Activated naive CD8-positive, alpha-beta T cell treated with anti-CD3 and anti-CD28 coated beads, Interleukin-2, amount 50 U/mL, for 24 hours (primary cell): Measurements from ENCODE around the gene OOEP.
"Not testable (repeated sequence)": the region's sequence is repeated elsewhere in the genome, so short reads cannot be mapped to it uniquely, and the experiment has no call there.

ENCODE experiments used
- ATAC-seq: fragments of 150-1000 bp; cut with Tn5 transposase; one replicate; pipeline ENCODE4 v1.10.0; 2021
- DNase-seq: peaks from one replicate; pipeline ENCODE4 v3.0.0; 2021
- H3K27ac Mint-ChIP-seq: one replicate; pipeline ENCODE4 v1.8.0; 2021; ENCODE audit warnings: mild to moderate bottlenecking, mixed read lengths
- H3K27me3 Mint-ChIP-seq: one replicate; pipeline ENCODE4 v1.8.0; 2021; ENCODE audit warnings: mixed read lengths
- H3K36me3 Mint-ChIP-seq: one replicate; pipeline ENCODE4 v1.8.0; 2021; ENCODE audit warnings: low read depth, mixed read lengths
- H3K4me1 Mint-ChIP-seq: one replicate; pipeline ENCODE4 v1.8.0; 2021; ENCODE audit warnings: mixed read lengths
- H3K4me3 Mint-ChIP-seq: one replicate; pipeline ENCODE4 v1.8.0; 2021; ENCODE audit warnings: mild to moderate bottlenecking, moderate library complexity, mixed read lengths
- H3K9me3 Mint-ChIP-seq: one replicate; pipeline ENCODE4 v1.8.0; 2021; ENCODE audit warnings: mixed read lengths

Gene OOEP

DNA sequence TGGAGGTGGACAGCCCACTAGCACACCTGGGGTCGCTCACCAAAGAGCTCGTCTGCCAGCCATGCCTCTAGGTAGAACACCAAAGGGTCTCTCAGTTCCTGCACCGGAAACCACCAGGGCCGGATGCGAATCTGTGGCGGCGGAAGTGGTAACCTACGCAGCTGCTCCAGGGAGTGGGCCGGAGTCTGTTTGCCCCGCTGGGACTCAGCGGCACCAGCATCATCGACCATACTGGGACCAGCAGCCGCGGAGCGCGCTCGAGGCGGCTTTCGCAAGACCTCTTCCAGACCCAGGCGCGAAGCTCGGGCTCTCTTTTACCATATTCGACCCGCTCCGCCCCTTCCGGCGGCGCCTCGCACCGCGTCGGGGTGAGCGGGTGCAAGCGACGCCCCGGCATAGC lies at the start of gene OOEP:
OOEP (minus strand) TSS at position 335 of the 400 bp plus-strand sequence; CDS start at position 230, 105 bp downstream.
- H3K36me3 Mint-ChIP-seq, result no peaks in the 10 kb centered on the region
- no peak for DNase-seq
- no peaks in the 10 kb centered on the region for H3K27me3 Mint-ChIP-seq
- no peak within 1 kb of the TSS for H3K27ac Mint-ChIP-seq
- H3K4me3 Mint-ChIP-seq, result no peak within 1 kb of the TSS
- no peak for ATAC-seq
- no peaks in the 10 kb centered on the region for H3K4me1 Mint-ChIP-seq
- H3K9me3 Mint-ChIP-seq, result peaks cover 8% of the 10 kb centered on the region

DNA sequence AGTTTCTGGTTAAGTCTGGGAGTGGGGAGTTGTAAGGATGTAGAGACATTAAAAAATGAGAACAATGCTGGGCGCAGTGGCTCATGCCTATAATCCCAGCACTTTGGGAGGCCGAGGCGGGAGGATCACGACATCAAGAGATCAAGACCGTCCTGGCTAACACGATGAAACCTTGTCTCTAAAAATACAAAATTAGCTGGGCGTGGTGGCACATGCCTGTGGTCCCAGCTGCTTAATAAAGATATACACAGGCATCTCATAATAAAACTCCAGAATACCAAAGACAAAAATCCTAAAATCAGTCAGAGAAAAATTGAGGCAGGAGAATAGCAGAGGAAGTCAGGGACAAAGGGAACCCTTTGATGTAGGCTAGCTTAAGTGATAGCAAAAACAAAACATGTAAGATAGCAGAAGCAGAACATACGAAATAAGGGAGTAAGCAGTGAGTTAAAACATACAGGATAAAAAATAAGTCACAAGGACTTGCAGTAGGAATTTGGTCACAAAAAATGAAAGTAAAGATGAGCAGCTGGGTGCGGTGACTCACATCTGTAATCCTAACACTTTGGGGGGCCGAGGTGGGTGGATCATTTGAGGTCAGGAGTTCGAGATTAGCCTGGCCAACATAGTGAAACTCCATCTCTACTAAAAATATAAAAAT lies 48.5 kb upstream of the OOEP start:
- no peaks in the 10 kb centered on the region for H3K27me3 Mint-ChIP-seq
- no peak overlapping the region for H3K4me3 Mint-ChIP-seq
- no peak for ATAC-seq
- DNase-seq, result no peak
- H3K36me3 Mint-ChIP-seq, result peaks cover 30% of the 10 kb centered on the region
- peak overlapping the region; percentile 39 for H3K27ac Mint-ChIP-seq
- H3K9me3 Mint-ChIP-seq, result no peaks in the 10 kb centered on the region
- H3K4me1 Mint-ChIP-seq, result peaks cover 11% of the 10 kb centered on the region

DNA sequence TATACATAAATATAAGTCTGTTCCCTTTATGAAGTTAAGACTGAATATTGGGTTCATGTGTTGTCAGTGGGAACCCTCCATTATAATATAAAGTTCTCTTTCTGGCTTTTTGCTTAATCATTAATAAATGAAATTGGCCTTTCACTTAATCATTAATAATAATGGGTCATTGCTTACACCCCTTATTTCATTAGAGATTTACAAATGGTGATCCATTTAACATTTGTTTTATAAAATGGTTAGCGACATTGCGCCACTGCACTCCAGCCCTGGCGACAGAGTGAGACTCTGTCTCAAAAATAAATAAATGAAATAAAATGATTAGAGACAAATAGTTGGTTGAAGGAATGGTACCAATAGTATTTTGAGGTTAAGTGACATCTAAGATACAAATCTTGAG lies 43.4 kb upstream of the OOEP start:
- Mint-ChIP-seq H3K27me3 (no peaks in the 10 kb centered on the region), H3K27ac (no peak overlapping the region), H3K4me3 (no peak overlapping the region), H3K36me3 (peaks cover 10% of the 10 kb centered on the region), H3K4me1 (peaks cover under 1% of the 10 kb centered on the region), H3K9me3 (no peaks in the 10 kb centered on the region)
- DNase-seq, result no peak
- ATAC-seq, result no peak

DNA sequence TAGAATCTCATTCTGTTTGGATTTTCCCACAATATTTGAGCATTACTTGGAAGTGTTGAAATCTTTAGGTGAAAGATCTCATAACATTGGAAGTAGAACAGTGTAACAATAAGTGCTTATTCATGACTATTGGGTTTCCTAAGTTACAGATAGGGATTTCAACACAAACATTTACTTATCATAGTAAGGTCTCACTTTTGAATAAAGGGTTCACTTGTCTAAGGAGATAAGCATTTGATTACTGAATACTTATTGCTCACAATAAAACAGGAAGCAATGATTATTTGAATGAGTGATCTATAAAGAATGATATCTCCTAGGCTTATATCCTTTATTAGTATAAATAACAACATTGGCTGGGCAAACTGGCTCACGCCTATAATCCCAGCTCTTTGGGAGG lies 39.7 kb upstream of the OOEP start:
- Mint-ChIP-seq H3K36me3 (no peaks in the 10 kb centered on the region), H3K4me3 (no peak overlapping the region), H3K27ac (no peak overlapping the region), H3K9me3 (no peaks in the 10 kb centered on the region), H3K4me1 (no peaks in the 10 kb centered on the region), H3K27me3 (no peaks in the 10 kb centered on the region)
- ATAC-seq (no peak), DNase-seq (no peak)

DNA sequence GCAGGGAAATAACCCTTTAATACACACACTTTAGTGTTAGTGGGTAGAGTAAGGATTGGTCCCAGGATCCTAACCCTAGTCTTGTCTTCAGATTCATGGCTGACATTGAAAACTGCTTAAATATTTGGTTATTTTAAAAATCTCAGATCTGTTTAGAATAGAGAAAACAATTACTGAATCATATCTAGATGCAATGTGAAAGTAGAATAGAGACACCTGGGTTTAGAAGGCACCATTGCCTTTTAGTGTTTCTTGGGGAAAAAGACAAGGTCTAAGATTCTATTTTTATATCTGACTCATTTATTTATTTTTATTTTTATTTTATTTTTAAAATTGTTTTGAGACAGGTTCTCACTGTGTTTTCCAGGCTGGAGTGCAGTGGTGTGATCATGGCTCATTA lies 31.0 kb upstream of the OOEP start:
- H3K9me3 Mint-ChIP-seq, result no peaks in the 10 kb centered on the region
- H3K27me3 Mint-ChIP-seq, result no peaks in the 10 kb centered on the region
- H3K36me3 Mint-ChIP-seq, result no peaks in the 10 kb centered on the region
- H3K4me3 Mint-ChIP-seq, result no peak overlapping the region
- no peaks in the 10 kb centered on the region for H3K4me1 Mint-ChIP-seq
- no peak overlapping the region for H3K27ac Mint-ChIP-seq
- DNase-seq (no peak), ATAC-seq (no peak)

DNA sequence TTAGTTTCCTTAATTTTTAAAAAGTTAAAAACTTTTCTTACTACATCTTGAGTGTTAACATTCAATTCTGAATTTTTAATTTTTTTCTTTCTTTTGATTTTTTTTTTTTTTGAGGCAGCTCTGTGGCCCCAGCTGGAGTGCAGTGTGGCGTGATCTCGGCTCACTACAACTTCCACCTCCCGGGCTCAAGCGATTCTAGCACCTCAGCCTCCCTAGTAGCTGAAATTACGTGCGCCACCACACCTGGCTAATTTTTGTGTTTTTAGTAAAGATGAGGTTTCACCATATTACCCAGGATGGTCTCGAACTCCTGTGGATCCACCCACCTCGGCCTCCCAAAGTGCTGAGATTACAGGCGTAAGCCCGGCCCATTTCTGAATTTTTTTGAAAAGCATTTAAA lies 26.2 kb upstream of the OOEP start:
- no peak overlapping the region for H3K27ac Mint-ChIP-seq
- ATAC-seq, result no peak
- peaks cover 2% of the 10 kb centered on the region for H3K27me3 Mint-ChIP-seq
- no peaks in the 10 kb centered on the region for H3K36me3 Mint-ChIP-seq
- DNase-seq, result no peak
- H3K4me3 Mint-ChIP-seq, result no peak overlapping the region
- peaks cover 14% of the 10 kb centered on the region for H3K4me1 Mint-ChIP-seq
- no peaks in the 10 kb centered on the region for H3K9me3 Mint-ChIP-seq

DNA sequence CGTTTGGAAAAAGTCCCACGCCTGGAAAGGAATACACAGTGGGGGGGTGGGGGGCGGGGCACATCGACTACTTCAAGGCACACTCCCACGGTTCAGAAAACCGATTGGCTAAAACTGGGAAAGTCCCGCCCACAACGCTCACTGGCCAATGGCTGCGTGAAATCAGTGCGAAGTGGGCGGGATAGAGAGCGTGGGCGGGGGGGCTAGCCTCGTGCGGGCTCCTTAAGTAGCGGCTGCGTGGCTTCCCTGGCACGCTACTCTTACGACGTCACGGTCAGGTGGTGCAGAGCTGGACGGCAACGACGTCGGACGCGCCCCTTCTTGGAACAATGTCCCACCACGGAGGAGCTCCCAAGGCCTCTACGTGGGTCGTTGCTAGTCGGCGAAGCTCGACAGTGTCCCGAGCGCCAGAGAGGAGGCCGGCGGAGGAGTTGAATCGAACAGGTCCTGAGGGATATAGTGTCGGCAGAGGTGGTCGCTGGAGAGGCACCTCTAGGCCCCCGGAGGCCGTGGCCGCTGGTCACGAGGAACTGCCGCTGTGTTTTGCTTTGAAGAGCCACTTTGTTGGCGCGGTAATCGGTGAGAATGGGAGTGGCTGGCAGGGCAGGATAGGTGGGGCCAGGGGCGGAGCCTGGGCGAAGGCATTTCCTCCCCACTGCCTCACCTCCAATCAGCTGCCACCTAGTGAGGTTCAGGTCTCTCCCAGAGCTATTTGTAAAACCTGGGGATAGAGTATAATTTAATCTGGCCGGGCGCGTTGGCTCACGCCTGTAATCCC lies 25.1 kb upstream of the OOEP start, which contains the start of gene DDX43:
DDX43 (plus strand) TSS at position 252 of the 778 bp plus-strand sequence; CDS start at position 330, 78 bp downstream.
- peak within 1 kb of the TSS; percentile 72 for H3K27ac Mint-ChIP-seq
- H3K9me3 Mint-ChIP-seq, result no peaks in the 10 kb centered on the region
- ATAC-seq (peak; percentile 50), DNase-seq (peak; percentile 34)
- H3K36me3 Mint-ChIP-seq, result no peaks in the 10 kb centered on the region
- H3K27me3 Mint-ChIP-seq, result peaks cover 2% of the 10 kb centered on the region
- H3K4me1 Mint-ChIP-seq, result peaks cover 14% of the 10 kb centered on the region
- peak within 1 kb of the TSS; percentile 61 for H3K4me3 Mint-ChIP-seq

DNA sequence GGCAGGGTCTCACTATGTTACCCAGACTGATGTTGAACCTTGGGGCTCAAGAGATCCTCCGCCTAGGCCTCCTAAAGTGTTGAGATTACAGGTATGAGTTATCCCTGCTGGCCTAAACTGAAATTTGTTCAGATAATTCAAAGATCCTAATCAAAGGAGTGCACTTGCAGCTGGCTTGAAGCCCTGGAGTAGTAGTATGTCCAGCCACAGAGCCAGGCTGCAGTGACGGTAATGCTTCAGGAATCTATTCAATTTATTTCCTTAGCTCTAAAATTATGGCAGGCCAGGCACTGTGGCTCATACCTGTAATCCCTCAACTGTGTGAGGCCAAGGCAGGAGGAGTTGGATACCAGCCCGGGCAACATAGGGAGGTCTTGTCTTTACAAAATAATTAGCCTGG lies 23.6 kb upstream of the OOEP start:
- ATAC-seq, result no peak
- peak overlapping the region; percentile 64 for H3K27ac Mint-ChIP-seq
- no peak overlapping the region for H3K4me3 Mint-ChIP-seq

DNA sequence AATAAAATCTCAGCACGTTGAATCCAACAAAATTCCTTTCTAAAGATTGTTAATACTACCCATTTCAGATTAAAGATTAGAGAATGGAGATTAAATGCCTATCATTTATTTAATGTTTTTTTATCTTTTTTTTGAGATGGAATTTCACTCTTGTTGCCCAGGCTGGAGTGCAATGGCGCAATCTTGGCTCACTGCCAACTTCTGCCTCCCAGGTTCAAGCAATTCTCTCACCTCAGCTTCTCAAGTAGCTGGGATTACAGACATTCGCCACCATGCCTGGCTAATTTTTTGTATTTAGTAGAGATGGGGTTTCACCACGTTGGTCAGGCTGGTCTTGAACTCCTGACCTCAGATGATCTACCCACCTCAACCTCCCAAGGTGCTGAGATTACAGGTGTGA lies 22.5 kb upstream of the OOEP start:
- DNase-seq, H3K9me3 Mint-ChIP-seq, H3K4me3 Mint-ChIP-seq, H3K27me3 Mint-ChIP-seq, H3K36me3 Mint-ChIP-seq, H3K27ac Mint-ChIP-seq, ATAC-seq: not testable (repeated sequence)
- peaks cover 21% of the 10 kb centered on the region for H3K4me1 Mint-ChIP-seq

More for the DNA sequence above, 23.6 kb upstream of the OOEP start:
- peaks cover 21% of the 10 kb centered on the region for H3K4me1 Mint-ChIP-seq
- no peaks in the 10 kb centered on the region for H3K36me3 Mint-ChIP-seq
- H3K9me3 Mint-ChIP-seq, result no peaks in the 10 kb centered on the region
- peaks cover 2% of the 10 kb centered on the region for H3K27me3 Mint-ChIP-seq
- DNase-seq, result no peak

DNA sequence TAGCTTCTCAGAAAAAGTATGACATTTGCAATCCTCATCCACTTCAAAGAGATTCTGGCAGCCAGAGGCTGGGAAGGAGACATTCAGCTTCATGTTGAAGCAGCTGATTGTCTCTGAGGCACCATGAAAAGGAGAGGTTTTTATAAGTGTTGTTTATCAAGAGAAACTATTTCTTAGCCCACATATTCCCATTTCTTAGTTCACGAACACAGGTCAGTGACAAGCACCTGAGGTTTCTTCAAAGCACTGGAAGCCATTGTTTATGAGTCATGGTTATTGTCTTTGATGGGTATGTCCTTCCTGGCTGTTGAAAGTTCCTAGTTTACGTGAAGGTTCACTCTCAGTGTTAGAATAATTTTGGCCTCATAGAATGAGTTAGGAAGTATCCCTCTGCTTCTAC lies 22.0 kb upstream of the OOEP start:
- no peak overlapping the region for H3K4me3 Mint-ChIP-seq

DNA sequence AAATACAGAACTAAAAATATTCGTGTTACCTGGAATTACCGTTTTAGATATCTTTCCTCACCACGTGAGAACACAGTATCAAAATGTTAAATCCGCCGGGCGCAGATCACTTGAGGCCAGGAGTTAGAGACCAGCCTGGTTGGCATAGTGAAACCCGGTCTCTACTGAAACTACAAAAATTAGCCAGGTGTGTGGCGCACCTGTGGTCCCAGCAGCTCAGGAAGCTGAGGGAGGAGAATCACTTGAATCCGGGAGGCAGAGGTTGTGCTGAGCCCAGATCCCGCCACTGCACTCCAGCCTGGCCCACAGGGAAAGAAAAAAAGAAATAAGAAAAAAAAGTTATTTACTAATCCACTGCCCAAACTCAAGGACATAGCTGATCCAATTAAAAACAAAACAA lies 20.2 kb upstream of the OOEP start:
- DNase-seq (no peak), ATAC-seq (no peak)
- Mint-ChIP-seq H3K36me3 (no peaks in the 10 kb centered on the region), H3K4me3 (no peak overlapping the region), H3K27ac (no peak overlapping the region), H3K9me3 (no peaks in the 10 kb centered on the region), H3K27me3 (peaks cover 7% of the 10 kb centered on the region), H3K4me1 (peaks cover 20% of the 10 kb centered on the region)

More for the DNA sequence above, 22.0 kb upstream of the OOEP start:
- ATAC-seq, result no peak
- no peak overlapping the region for H3K27ac Mint-ChIP-seq
- H3K4me1 Mint-ChIP-seq, result peaks cover 21% of the 10 kb centered on the region
- DNase-seq, result no peak
- no peaks in the 10 kb centered on the region for H3K36me3 Mint-ChIP-seq
- no peaks in the 10 kb centered on the region for H3K9me3 Mint-ChIP-seq
- peaks cover 7% of the 10 kb centered on the region for H3K27me3 Mint-ChIP-seq

DNA sequence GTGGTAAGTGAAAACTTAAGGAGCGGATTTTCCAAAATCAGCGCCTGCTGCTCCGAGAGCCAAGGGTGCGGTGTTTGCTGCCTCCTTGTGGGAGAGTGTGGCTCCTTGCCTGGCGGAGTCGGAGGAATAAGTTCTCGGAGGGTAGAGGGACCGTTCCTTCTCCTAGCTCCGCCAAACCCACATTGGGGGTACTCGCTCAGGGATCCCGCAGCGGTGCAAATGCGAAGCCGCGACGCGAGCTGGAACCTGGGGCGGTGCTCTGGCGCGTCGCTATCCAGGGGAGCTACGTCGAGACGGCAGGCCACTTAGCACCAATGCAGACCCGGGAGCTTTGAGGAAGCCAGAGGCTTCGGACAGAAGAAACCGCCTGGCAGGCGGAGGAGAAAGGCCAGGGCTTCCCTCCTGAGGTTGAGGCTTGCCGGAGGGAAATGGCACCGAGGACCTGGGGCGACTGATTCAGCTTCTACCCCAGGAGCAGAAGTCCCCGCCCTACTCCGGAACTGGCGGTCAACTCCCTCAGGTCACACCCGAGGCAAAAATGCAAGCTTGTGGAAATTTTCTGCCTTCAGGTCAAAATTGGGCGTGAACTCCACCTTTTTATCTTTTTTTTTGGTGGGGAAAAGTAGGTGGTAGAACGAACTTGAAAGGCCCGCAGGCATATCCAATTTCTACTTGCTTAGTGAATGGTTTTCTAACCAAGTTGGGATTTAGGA lies 19.3 kb upstream of the OOEP start:
- no peaks in the 10 kb centered on the region for H3K36me3 Mint-ChIP-seq
- peaks cover 7% of the 10 kb centered on the region for H3K27me3 Mint-ChIP-seq
- peak overlapping the region; percentile 54 for H3K27ac Mint-ChIP-seq
- H3K9me3 Mint-ChIP-seq, result no peaks in the 10 kb centered on the region
- ATAC-seq, result peak; percentile 94
- peak; percentile 69 for DNase-seq
- peaks cover 18% of the 10 kb centered on the region for H3K4me1 Mint-ChIP-seq
- peak overlapping the region; percentile 78 for H3K4me3 Mint-ChIP-seq

DNA sequence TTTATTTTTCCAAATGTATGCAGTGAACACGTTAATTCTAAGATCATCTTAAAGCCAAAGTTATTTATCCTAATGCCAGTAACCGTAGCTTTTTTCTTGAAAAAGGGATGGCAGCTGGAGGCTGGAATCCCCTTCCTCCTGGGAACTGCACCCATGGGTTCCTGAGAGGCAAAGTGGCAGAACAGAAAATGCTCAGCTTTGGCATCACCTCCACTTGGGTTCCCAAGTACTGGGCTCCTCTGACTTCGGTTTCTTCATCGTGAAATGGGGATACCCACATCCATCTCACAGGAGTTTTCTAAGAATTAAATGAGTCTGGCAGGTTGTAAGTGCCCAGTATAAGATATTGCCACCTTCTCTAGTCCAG lies 18.7 kb upstream of the OOEP start:
- Mint-ChIP-seq H3K36me3 (no peaks in the 10 kb centered on the region), H3K4me3 (peak overlapping the region; percentile 78), H3K27me3 (peaks cover 7% of the 10 kb centered on the region), H3K9me3 (no peaks in the 10 kb centered on the region), H3K4me1 (peaks cover 18% of the 10 kb centered on the region), H3K27ac (peak overlapping the region; percentile 54)
- ATAC-seq (no peak), DNase-seq (no peak)

DNA sequence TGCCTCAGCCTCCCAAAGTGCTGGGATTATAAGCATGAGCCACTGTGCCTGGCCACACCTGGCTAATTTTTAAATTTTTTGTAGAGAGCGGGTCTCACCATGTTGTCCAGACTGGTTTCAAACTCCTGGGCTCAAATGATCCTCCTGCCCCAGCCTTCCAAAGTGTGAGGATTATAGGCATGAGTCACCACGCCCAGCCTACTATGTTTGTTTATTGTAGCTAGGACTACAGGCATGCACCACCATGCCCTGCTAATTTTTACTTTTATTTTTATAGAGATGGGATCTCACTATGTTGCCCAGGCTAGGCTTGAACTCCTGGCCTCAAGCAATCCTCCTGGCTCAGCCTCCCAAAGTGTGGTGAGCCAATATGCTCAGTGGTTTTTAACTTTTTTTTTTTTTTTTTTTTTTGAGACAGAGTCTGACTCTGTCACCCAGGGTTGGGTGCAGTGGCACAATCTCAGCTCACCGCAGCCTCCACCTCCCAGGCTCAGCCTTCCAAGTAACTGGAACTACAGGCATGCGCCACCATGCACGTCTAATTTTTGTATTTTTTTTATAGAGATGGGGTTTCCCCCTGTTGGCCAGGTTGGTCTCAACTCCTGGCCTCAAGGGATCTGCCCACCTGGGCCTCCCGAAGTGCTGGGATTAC lies 12.9 kb upstream of the OOEP start:
- Mint-ChIP-seq H3K4me1 (no peaks in the 10 kb centered on the region), H3K4me3 (no peak overlapping the region), H3K9me3 (no peaks in the 10 kb centered on the region), H3K36me3 (no peaks in the 10 kb centered on the region), H3K27ac (no peak overlapping the region), H3K27me3 (no peaks in the 10 kb centered on the region)
- ATAC-seq, result no peak
- no peak for DNase-seq
